Fibroblast of the aortic adventitia (primary cell): ENCODE data around the gene ZNF672. TPM values are rescaled to one million over a fixed set of nuclear protein-coding genes. Genes with fewer than 3 reads are reported as not detected.
"Not testable (repeated sequence)": the region's sequence is repeated elsewhere in the genome, so short reads cannot be mapped to it uniquely, and the experiment has no call there.

Source experiments
- DNase-seq: peaks from one replicate; pipeline ENCODE4 v3.0.0-alpha.2; 2010; ENCODE audit warnings: low read depth
- H3K4me3 ChIP-seq: 2 replicates; pipeline ENCODE4 v1.5.1; 2011; ENCODE audit warnings: low read depth, mild to moderate bottlenecking, control low read depth, low read length, moderate library complexity
- total RNA-seq: library from RNA; depleted of rRNA; stranded (reverse); fragments of >200 nt; gene quantifications from 2 replicates; pipeline ENCODE4 v1.2.3, GENCODE V29; 2012; ENCODE audit warnings: low replicate concordance
- TF ChIP-seq, protein P1 (sequence below): IDR thresholded peaks from 2 replicates; pipeline ENCODE4 v1.5.1; 2011; ENCODE audit warnings: mild to moderate bottlenecking, low read length, control low read depth, inconsistent platforms; ENCODE audit not compliant: insufficient read depth

ZNF672 gene
- total RNA-seq, 1 donor: 12.9 TPM

DNA sequence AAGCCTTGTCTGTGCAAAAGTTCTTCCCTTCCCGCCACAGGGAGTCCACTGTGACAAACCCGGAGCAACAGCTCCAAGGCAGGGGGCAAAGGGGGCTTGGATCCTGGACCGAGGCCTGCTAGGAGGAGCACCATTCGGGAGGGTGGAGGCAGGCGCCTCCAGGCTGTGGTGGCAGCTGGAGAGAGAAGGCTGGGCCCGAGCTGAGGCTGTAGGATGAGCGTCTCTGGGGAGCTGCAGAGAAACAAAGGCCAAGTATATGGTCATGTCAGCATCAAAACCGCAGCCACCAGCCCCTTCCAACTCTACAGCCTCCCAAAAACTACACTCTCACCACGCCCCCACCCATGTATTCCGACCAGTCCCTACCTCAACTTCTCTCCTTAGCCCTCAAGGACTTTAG, 12.9 kb upstream of the ZNF672 start:
- H3K4me3 ChIP-seq: peak overlapping the region; percentile 100
- TF ChIP-seq, protein P1, sequence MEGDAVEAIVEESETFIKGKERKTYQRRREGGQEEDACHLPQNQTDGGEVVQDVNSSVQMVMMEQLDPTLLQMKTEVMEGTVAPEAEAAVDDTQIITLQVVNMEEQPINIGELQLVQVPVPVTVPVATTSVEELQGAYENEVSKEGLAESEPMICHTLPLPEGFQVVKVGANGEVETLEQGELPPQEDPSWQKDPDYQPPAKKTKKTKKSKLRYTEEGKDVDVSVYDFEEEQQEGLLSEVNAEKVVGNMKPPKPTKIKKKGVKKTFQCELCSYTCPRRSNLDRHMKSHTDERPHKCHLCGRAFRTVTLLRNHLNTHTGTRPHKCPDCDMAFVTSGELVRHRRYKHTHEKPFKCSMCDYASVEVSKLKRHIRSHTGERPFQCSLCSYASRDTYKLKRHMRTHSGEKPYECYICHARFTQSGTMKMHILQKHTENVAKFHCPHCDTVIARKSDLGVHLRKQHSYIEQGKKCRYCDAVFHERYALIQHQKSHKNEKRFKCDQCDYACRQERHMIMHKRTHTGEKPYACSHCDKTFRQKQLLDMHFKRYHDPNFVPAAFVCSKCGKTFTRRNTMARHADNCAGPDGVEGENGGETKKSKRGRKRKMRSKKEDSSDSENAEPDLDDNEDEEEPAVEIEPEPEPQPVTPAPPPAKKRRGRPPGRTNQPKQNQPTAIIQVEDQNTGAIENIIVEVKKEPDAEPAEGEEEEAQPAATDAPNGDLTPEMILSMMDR: no peak
- DNase-seq: peak; percentile 23

DNA sequence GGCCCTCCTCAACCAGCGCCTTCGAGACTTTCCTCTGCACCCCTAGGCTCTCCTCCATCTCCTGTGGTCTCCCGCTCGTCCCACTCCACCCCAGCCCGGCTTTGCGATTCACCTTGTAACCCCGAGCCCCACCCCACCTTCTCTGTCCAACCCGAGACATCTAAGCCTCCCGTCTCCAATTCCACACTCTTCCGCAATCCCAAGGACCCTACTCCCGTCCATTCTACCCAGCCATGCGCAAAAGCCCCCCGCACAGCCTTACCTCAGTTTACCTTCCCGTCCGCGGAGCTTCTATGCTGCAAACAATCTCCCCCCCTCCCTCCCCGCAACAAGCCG, 12.5 kb upstream of the ZNF672 start:
- peak overlapping the region; percentile 100 for H3K4me3 ChIP-seq
- TF ChIP-seq, protein P1: no peak
- no peak for DNase-seq

DNA sequence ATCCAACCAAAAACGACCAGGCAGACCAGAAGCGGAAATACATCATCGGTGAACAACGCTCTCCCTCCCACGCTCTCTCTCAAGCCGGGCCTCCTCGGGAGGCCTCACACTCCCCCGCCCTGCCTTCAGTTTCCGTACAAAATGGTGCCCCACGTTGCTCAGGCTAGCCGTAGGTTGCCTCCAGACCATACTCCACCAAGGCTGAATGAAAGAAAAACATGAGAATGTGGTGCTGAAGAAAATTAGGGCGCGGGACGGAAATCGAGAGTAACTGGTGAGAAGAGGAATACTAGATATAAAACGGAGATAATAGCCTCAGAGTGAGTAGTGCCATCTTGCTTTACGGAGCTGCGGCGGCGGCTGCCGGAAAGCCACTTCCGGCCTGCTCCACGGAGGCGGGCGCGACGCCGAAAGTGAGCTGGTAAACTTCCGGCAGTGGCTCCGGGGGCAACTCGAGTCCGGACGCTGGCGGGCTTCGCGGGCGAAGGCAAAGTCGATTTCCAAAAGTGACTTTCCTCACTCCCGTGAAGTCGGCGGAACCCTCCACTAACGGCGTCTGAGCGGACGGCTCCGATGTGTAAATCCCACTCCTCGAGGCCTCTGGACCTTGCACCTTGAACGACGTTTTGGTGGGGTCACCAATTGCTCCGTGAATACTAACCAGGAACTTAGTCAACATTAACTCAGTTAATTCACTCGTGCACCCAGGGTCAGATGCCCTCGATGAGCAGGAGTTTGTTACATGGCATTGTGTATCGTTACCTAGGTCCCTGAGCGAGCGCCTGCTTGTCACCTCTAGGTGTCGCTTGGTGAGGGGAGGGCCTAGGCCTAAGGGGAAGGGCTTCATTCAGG, 11.9 kb upstream of the ZNF672 start, which contains the start of gene SH3BP5L:
TSS of gene SH3BP5L (minus strand) at position 7 of the 852 bp plus-strand sequence. CDS start 980 bp downstream, outside the sequence.
- TF ChIP-seq, protein P1: peak; percentile 72
- DNase-seq: peak; percentile 95

DNA sequence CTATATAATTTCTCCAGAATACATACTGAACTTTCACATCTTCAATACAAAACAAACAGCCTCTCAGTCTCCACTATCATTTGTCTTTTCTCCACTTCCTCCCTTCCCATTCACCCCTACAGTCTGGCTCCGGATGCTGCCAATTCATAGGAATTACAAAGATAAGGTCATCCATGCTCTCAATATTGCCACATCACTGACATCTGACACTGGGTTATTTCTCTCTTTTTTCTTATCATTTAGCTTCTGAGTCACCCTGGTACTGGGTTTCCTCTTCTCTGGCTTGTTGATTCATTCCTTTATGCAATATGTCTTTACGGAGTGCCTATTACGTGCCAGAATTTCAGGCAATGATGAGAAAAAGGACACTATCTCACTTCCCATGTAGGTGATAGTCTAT, 9.2 kb upstream of the ZNF672 start:
- TF ChIP-seq, protein P1: no peak
- no peak overlapping the region for H3K4me3 ChIP-seq
- DNase-seq: peak; percentile 94

More for the DNA sequence above, 11.9 kb upstream of the ZNF672 start, which contains the start of gene SH3BP5L:
- peak within 1 kb of the TSS; percentile 100 for H3K4me3 ChIP-seq

DNA sequence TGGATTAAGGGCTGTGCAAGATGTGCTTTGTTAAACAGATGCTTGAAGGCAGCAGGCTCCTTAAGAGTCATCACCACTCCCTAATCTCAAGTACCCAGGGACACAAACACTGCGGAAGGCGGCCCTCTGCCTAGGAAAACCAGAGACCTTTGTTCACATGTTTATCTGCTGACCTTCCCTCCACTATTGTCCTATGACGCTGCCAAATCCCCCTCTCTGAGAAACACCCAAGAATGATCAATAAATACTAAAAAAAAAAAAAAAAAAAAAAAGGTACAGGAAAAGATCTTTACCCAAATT, 7.4 kb upstream of the ZNF672 start:
- not testable (repeated sequence) for DNase-seq

DNA sequence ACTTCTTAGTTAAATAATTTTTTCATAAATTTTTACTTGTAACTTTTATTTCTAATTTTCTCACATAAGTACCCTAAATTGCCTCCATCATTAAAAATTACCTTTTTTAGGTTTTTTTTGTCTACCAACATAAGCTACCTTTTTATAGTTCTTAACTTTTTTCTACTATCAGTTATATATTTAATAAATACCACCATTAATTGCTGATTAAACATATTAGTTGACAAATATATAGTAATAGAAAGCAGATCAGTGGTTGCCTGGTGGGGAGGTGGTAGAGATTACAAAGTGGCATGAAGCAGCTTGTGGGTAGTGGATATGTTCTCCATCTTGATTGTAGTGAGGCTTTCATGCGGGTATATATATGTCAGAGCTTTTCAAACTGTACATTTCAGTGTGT, 6.2 kb upstream of the ZNF672 start:
- DNase-seq: no peak
- H3K4me3 ChIP-seq: no peak overlapping the region
- TF ChIP-seq, protein P1: no peak

More for the DNA sequence above, 7.4 kb upstream of the ZNF672 start:
- not testable (repeated sequence) for H3K4me3 ChIP-seq

DNA sequence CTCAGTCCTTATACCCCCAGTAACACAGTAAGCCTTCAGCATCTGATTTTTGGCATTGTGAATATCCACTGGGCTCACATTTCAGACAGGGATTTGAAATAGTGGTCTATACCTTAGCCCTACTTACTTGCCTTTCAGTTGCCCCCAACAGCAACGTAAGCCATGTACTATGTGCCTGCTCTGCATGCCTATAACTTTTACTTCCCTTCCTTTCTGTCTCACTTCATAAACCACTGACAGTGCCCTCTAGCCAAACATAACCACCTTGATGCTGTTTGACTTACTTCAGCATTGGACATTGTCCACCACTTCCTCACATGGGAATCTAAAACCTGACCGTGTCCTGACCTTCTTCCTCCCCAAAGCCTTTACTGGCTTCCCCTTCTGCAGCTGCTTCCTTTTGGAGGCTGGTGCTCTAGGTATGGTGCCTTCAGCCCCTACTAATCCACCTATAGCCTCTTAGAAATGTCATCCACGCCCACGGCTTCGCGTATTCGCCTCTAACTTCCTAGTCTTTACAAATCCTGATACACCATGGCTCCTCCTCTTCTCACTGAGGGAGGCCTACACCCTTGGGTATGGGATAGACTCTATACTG, 3.6 kb upstream of the ZNF672 start:
- TF ChIP-seq, protein P1: no peak
- DNase-seq: no peak
- no peak overlapping the region for H3K4me3 ChIP-seq
